Occipital lobe (tissue), 2 donors: ENCODE results near the gene CTSE. TPM values are rescaled to one million over a fixed set of nuclear protein-coding genes. Genes with fewer than 3 reads are reported as not detected.
"Not testable (repeated sequence)": the region's sequence is repeated elsewhere in the genome, so short reads cannot be mapped to it uniquely, and the experiment has no call there.

Experiments
- DNase-seq: peaks from one replicate; lab custom pipeline; 2025; lab: John Stamatoyannopoulos, UW
- total RNA-seq: library from RNA; depleted of rRNA; stranded (reverse); fragments of >200 nt; gene quantifications from one replicate; pipeline ENCODE4 v1.2.3, GENCODE V29; 2014

Gene CTSE
- total RNA-seq, result not detected

DNA sequence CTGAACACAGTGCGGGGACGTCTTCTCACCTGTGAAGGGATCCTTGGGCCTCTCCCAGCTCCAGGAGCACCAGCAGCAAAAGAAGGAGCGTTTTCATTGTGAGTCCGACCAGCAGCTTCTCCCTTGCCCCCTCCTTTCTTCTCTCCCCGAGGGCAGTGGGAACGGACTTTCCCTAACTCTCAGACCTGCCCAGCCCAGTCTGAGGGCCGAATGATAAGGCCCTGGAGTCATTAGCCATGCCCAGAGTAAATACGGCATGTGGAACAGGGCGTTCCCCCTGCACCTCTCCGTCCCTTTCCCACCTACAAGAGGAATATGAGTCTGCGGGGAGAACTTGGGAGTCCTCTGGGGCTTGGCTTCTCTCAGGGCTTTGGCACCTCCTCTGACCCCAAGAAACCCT, at the start of gene CTSE:
Gene CTSE, minus strand, starts transcription at position 201 of the 400 bp plus-strand sequence. Its CDS starts 104 bp downstream, at position 97.
- DNase-seq, result no peak

GRCh38 chr1:206070627-206071304, 47.1 kb upstream of the CTSE start:
- no peak for DNase-seq

DNA sequence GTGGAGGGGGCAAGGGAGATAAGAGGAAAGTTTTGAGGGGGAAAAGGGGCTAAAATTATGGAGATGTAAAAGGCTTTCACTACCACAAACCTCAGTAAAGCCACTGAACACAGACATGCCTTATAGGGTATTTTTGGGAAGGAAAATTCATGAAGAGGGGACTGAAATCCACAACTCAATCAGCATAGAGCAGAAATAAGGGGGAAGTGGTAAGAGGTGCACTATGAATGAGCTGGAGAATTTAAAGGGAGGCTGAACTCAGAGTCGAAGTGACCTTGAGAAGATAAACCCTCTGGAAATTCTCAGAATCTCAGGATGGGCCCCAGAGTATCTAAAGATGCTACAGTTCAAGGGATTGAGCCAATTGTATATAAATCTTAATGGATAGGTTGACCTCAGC, 44.6 kb upstream of the CTSE start:
- DNase-seq, result no peak

GRCh38 chr1:206067486-206068227, 44.0 kb upstream of the CTSE start:
- no peak for DNase-seq

- no peak for DNase-seq
Measured at GRCh38 chr1:206066479-206067171, 42.9 kb upstream of the CTSE start.

GRCh38 chr1:206065547-206066145, 42.0 kb upstream of the CTSE start:
- no peak for DNase-seq

GRCh38 chr1:206064501-206064900, 40.8 kb upstream of the CTSE start:
- DNase-seq, result not testable (repeated sequence)

DNA sequence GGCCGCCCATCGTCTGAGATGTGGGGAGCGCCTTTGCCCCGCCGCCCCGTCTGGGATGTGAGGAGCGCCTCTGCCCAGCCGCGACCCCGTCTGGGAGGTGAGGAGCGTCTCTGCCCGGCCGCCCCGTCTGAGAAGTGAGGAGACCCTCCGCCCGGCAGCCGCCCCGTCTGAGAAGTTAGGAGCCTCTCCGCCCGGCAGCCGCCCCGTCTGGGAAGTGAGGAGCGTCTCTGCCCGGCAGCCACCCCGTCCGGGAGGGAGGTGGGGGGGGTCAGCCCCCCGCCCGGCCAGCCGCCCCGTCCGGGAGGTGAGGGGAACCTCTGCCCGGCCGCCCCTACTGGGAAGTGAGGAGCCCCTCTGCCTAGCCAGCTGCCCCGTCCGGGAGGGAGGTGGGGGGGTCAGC, 40.3 kb upstream of the CTSE start:
- DNase-seq, result not testable (repeated sequence)

- no peak for DNase-seq
Measured at GRCh38 chr1:206062464-206062863, 38.8 kb upstream of the CTSE start.

GRCh38 chr1:206060844-206061243, 37.1 kb upstream of the CTSE start:
- no peak for DNase-seq

DNA sequence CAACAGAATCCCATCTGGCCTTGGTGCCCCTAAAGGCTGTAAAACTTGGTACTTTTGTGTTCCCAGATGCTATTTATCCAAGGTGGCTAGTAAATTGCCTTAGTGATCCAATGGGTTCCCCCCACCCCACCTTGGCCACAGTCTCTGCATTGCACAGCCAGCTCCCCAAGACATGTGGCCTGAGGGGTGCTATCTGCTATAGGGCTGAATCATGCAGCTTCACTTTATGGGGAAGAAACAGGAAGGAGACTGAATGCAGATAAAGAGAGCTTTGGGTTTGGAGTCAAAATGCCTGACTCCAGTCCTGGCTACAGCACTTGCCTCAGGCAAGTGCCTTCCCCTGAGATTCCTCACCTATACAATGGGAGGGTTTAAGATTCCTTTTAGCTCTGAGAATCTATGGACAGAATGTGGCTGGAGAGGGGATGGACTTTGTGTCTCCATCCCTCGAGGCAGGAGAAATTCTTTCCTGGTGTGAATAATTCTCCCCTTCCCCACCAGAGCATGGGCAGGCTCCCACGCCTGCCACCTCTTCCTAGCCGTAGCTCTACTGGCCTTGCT, 35.7 kb upstream of the CTSE start:
- no peak for DNase-seq

GRCh38 chr1:206058927-206059292, 35.2 kb upstream of the CTSE start:
- no peak for DNase-seq

- DNase-seq, result not testable (repeated sequence)
Measured at GRCh38 chr1:206058289-206058926, 34.7 kb upstream of the CTSE start.

GRCh38 chr1:206055639-206056323, 32.1 kb upstream of the CTSE start:
- DNase-seq, result not testable (repeated sequence)

DNA sequence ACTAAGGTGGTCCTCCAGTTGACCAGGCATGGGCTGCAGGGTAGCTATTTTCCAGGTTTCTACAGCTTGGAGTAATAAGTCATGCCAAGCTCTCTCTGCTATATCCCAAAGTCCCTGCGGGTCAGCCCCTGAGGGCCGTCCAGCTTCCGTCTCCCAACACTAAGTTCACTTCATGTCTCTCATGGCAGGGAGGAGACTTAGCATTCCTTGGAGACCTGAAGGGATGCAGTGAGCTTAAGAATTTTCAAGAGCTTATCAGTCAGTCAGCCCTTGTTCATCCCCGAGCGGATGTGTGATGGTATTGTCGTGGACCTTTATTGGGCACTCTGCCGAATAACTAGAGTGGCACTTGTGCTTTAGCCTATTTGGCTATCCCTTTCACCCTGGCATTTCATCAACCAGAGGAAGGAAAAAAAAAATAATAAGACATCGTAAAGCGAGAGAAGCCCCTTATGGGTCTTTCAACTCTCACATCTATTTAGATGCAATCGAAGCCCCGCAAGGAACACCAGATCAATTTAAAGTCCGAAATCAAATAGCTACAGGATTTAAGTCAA, 31.5 kb upstream of the CTSE start:
- not testable (repeated sequence) for DNase-seq

DNA sequence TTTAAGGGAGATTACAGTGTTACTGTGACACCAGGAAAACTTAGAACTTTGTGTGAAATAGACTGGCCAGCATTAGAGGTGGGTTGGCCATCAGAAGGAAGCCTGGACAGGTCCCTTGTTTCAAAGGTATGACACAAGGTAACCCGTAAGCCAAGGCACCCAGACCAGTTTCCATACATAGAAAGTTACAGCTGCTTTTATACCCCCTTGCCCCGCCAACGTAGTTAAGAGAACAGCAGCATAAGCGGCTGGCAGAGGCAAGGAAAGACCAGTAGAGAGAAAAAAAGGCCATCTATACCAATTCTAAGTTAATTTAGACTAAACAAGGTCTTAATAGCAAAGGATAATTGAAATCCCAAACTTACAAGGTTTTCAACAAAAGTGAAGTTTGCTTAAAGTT, 29.9 kb upstream of the CTSE start:
- DNase-seq, result not testable (repeated sequence)

GRCh38 chr1:206052919-206053610, 29.4 kb upstream of the CTSE start, which contains the start of gene RHEX:
TSS of gene RHEX (plus strand) at chr1:206053173. CDS start at chr1:206097829, 44,656 bp downstream.
- DNase-seq, result not testable (repeated sequence)

- not testable (repeated sequence) for DNase-seq
Measured at GRCh38 chr1:206052231-206052865, 28.7 kb upstream of the CTSE start.

- no peak for DNase-seq
Measured at GRCh38 chr1:206050655-206051235, 27.1 kb upstream of the CTSE start.
